HS-5 (cell line): ENCODE measurements around the gene LRP2.
"Not testable (repeated sequence)": the region's sequence is repeated elsewhere in the genome, so short reads cannot be mapped to it uniquely, and the experiment has no call there.

ENCODE experiments used
- DNase-seq: peaks from one replicate; pipeline ENCODE4 v3.0.0-alpha.2; 2012; ENCODE audit warnings: low read depth

Gene LRP2

GRCh38 chr2:169362118-169362893, at the start of gene LRP2:
Gene LRP2, minus strand, starts transcription at chr2:169362534. Its CDS starts 135 bp downstream, at chr2:169362399.
- DNase-seq = no peak

- DNase-seq = no peak
These were observed 44.6 kb upstream of the LRP2 start for GRCh38 chr2:169406891-169407290.

- DNase-seq = not testable (repeated sequence)
These were observed 37.2 kb upstream of the LRP2 start for GRCh38 chr2:169399491-169399890.

GRCh38 chr2:169397697-169398096, 35.4 kb upstream of the LRP2 start:
- DNase-seq = no peak

GRCh38 chr2:169395821-169396374, 33.6 kb upstream of the LRP2 start:
- DNase-seq = no peak

- no peak for DNase-seq
These were observed 30.8 kb upstream of the LRP2 start for GRCh38 chr2:169393068-169393590.

- no peak for DNase-seq
These were observed 28.9 kb upstream of the LRP2 start for GRCh38 chr2:169391236-169391635.

GRCh38 chr2:169388161-169388560, 25.8 kb upstream of the LRP2 start:
- DNase-seq = no peak

- no peak for DNase-seq
These were observed 24.4 kb upstream of the LRP2 start for GRCh38 chr2:169386722-169387121.

GRCh38 chr2:169384816-169385215, 22.5 kb upstream of the LRP2 start:
- no peak for DNase-seq

GRCh38 chr2:169372561-169372960, 10.2 kb upstream of the LRP2 start:
- DNase-seq = no peak

GRCh38 chr2:169366066-169366465, 3.7 kb upstream of the LRP2 start:
- no peak for DNase-seq

- no peak for DNase-seq
These were observed 2.7 kb upstream of the LRP2 start for GRCh38 chr2:169365029-169365480.

GRCh38 chr2:169363560-169364150, 1.3 kb upstream of the LRP2 start:
- no peak for DNase-seq

GRCh38 chr2:169362894-169363559, 693 bp upstream of the LRP2 start:
- DNase-seq = no peak

GRCh38 chr2:169361706-169362117, 622 bp downstream of the LRP2 start:
- DNase-seq = no peak

GRCh38 chr2:169360984-169361705, 1.2 kb downstream of the LRP2 start:
- DNase-seq = no peak

GRCh38 chr2:169358016-169358415, 4.3 kb downstream of the LRP2 start:
- no peak for DNase-seq

- no peak for DNase-seq
These were observed 8.1 kb downstream of the LRP2 start for GRCh38 chr2:169354244-169354643.

GRCh38 chr2:169351725-169352124, 10.6 kb downstream of the LRP2 start:
- DNase-seq = no peak

- no peak for DNase-seq
These were observed 12.8 kb downstream of the LRP2 start for GRCh38 chr2:169349535-169349934.
